ENCODE results near the gene LGALS7. TPM values are rescaled to one million over a fixed set of nuclear protein-coding genes. Genes with fewer than 3 reads are reported as not detected.

The LGALS7 gene
- total RNA-seq, 1 experiment from 2014 or later: not detected

- Mint-ChIP-seq H3K27ac (ENCODE audit: unreplicated experiment) (peak overlapping the region; percentile 88), H3K27me3 (ENCODE audit: insufficient read depth, unreplicated experiment) (no peaks in the 10 kb centered on the region), H3K9me3 (ENCODE audit: unreplicated experiment) (no peaks in the 10 kb centered on the region), H3K4me1 (ENCODE audit: low read depth, unreplicated experiment) (peaks cover 30% of the 10 kb centered on the region), H3K4me3 (ENCODE audit: unreplicated experiment) (no peak overlapping the region), H3K36me3 (ENCODE audit: insufficient read depth, unreplicated experiment) (peaks cover 90% of the 10 kb centered on the region)
- DNase-seq: no peak
- Histone ChIP-seq H3K27me3 (replicated peaks; ENCODE audit: control insufficient read depth, insufficient read depth, low read length) (no peaks in the 10 kb centered on the region), H3K36me3 (ENCODE audit: control insufficient read depth, insufficient read depth, low read length) (peaks cover 5% of the 10 kb centered on the region), H3K4me3 (ENCODE audit: low read depth, low read length) (no peak overlapping the region), H3K9me3 (no peaks in the 10 kb centered on the region), H3K4me1 (peaks cover 24% of the 10 kb centered on the region)
- BruUV-seq (replicated peaks): no TSS peak
- POLR2A ChIA-PET: interaction anchor here (0.5 to 1.3 kb wide), 3 partner anchors 89 to 345 kb away, joined by 3 to 9 read pairs (median 4); no protein-coding TSS in a partner anchor
- CTCF ChIA-PET: interaction anchor here (0.7 to 1.1 kb wide), 2 partner anchors 27 to 197 kb away, joined by 4 to 6 read pairs; partner anchors contain the start of genes MRPS12 and SARS2
- no peak for TF ChIP-seq CTCF (IDR thresholded peaks at IDR 0.05; ENCODE audit: insufficient read depth in 1 of 2, low read depth in 1 of 2, low read length in 1 of 2, severe bottlenecking in 1 of 2, unreplicated experiment in 1 of 2)
- intact Hi-C loops (cut with micrococcal nuclease; ENCODE audit: unreplicated experiment): loop anchor here (10.0 kb wide), 1 partner anchor 189 kb away; no protein-coding TSS in a partner anchor
Observed at GRCh38 chr19:38733493-38734175, 39.7 kb downstream of the LGALS7 start.

GRCh38 chr19:38733241-38733492, 40.1 kb downstream of the LGALS7 start:
- no peaks in the 10 kb centered on the region for H3K27me3 ChIP-seq (replicated peaks; ENCODE audit: control insufficient read depth, insufficient read depth, low read length)
- no peak overlapping the region for H3K4me3 Mint-ChIP-seq (ENCODE audit: unreplicated experiment)
- no peak overlapping the region for H3K4me3 ChIP-seq (ENCODE audit: low read depth, low read length)
- H3K36me3 ChIP-seq (ENCODE audit: control insufficient read depth, insufficient read depth, low read length): peaks cover 5% of the 10 kb centered on the region
- no TSS peak for BruUV-seq (replicated peaks)
- ChIA-PET CTCF (interaction anchor here (0.7 to 1.1 kb wide), 2 partner anchors 26 to 198 kb away, joined by 4 to 6 read pairs; partner anchors contain the start of genes MRPS12 and SARS2), POLR2A (interaction anchor here (1.1 to 1.3 kb wide), 2 partner anchors 89 to 116 kb away, joined by 3 to 4 read pairs; no protein-coding TSS in a partner anchor)
- no peak for TF ChIP-seq CTCF (IDR thresholded peaks at IDR 0.05; ENCODE audit: insufficient read depth in 1 of 2, low read depth in 1 of 2, low read length in 1 of 2, severe bottlenecking in 1 of 2, unreplicated experiment in 1 of 2)
- H3K27me3 Mint-ChIP-seq (ENCODE audit: insufficient read depth, unreplicated experiment): no peaks in the 10 kb centered on the region
- H3K9me3 ChIP-seq: no peaks in the 10 kb centered on the region
- intact Hi-C loops (cut with micrococcal nuclease; ENCODE audit: unreplicated experiment): loop anchor here (10.0 kb wide), 1 partner anchor 188 kb away; no protein-coding TSS in a partner anchor
- no peaks in the 10 kb centered on the region for H3K9me3 Mint-ChIP-seq (ENCODE audit: unreplicated experiment)
- H3K27ac Mint-ChIP-seq (ENCODE audit: unreplicated experiment): peak overlapping the region; percentile 88
- H3K36me3 Mint-ChIP-seq (ENCODE audit: insufficient read depth, unreplicated experiment): peaks cover 91% of the 10 kb centered on the region
- peaks cover 35% of the 10 kb centered on the region for H3K4me1 Mint-ChIP-seq (ENCODE audit: low read depth, unreplicated experiment)
- no peak for DNase-seq
- H3K4me1 ChIP-seq: peaks cover 23% of the 10 kb centered on the region

DNA sequence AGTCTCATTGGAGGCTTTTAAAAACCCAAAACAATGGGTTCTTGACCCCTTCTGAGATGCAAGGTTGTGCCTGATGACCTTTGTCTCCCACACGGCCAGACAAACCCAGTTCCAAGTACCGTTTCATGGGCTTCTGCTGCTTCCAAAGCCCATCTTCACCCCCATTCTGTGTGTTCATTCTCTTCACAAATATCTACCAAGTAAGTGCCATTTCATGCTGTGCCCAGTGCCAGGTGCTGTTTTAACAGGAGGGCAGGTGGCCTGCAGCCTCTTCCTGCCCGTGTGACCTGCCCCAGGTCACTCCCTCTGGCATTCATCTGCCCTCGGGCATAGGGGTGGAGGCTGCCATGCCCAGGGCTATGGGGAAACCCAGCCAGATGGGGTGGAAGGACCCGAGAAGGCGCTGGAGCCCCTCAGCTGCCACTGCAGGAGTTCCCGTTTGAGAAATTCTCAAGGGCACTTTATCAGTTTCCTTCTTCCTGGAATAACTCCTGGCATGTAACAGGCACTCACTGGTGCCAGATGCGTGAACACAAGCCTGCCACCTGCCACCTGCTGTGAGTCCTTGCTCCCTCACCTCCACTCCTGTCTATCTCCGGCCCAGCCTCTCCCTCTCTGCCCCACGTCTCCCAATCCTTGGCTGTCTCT, 41.5 kb downstream of the LGALS7 start:
- Mint-ChIP-seq H3K4me1 (ENCODE audit: low read depth, unreplicated experiment) (peaks cover 34% of the 10 kb centered on the region), H3K27ac (ENCODE audit: unreplicated experiment) (peak overlapping the region; percentile 88), H3K27me3 (ENCODE audit: insufficient read depth, unreplicated experiment) (no peaks in the 10 kb centered on the region), H3K9me3 (ENCODE audit: unreplicated experiment) (no peaks in the 10 kb centered on the region), H3K36me3 (ENCODE audit: insufficient read depth, unreplicated experiment) (peaks cover 100% of the 10 kb centered on the region), H3K4me3 (ENCODE audit: unreplicated experiment) (no peak overlapping the region)
- Histone ChIP-seq H3K27me3 (replicated peaks; ENCODE audit: control insufficient read depth, insufficient read depth, low read length) (no peaks in the 10 kb centered on the region), H3K36me3 (ENCODE audit: control insufficient read depth, insufficient read depth, low read length) (peaks cover 7% of the 10 kb centered on the region), H3K9me3 (no peaks in the 10 kb centered on the region), H3K4me1 (peaks cover 13% of the 10 kb centered on the region; the same call in 1 of the 2 replicates), H3K4me3 (ENCODE audit: low read depth, low read length) (no peak overlapping the region)
- CTCF ChIA-PET: no interaction called here
- POLR2A ChIA-PET: no interaction called here
- no TSS peak for BruUV-seq (replicated peaks)
- intact Hi-C loops (cut with micrococcal nuclease; ENCODE audit: unreplicated experiment): loop anchor here (10.0 kb wide), 1 partner anchor 187 kb away; no protein-coding TSS in a partner anchor
- no peak for DNase-seq
- TF ChIP-seq CTCF (IDR thresholded peaks at IDR 0.05; ENCODE audit: insufficient read depth in 1 of 2, low read depth in 1 of 2, low read length in 1 of 2, severe bottlenecking in 1 of 2, unreplicated experiment in 1 of 2): no peak
